ENCODE measurements around the gene EMC10. TPM values are rescaled to one million over a fixed set of nuclear protein-coding genes. Genes with fewer than 3 reads are reported as not detected.
"Not testable (repeated sequence)": the region's sequence is repeated elsewhere in the genome, so short reads cannot be mapped to it uniquely, and the experiment has no call there.

EMC10 gene
- total and polyA plus RNA-seq, 9 donors = 84.2 to 122 (median 92.4) TPM

DNA sequence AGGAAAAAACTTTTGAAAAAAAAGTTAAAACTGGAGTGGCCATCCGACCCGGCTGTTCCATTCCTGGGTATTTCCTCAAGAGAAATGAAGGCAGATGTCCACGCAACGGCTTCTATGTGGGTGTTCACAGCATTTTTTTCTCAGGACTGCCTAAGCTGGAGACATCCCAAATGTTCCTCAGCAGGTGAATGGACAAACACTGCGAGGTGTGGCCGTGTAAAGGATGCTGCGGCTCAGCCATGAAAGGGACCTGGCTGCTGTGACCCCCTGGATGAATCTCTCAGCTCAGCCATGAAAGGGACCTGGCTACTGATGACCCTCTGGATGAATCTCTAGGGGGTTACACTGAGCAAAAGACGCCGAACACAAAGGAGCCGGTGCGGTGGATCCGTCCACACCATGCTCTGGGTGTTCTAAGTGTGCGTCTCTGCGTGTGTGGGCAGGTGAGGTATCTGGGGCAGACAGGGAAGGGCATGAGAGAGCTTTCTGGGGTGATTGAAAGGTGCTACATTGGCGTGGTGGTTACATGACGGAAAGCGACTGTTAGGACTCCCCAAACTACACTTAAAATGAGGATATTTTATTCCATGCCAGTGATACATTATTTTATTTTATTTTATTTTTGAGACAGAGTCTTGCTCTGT lies 44.6 kb downstream of the EMC10 start:
- Histone ChIP-seq H3K27ac (ENCODE audit: low read length) (no peak overlapping the region), H3K27me3 (ENCODE audit: control insufficient read depth, insufficient read depth, low read length) (peaks cover 2% of the 10 kb centered on the region), H3K4me1 (ENCODE audit: control insufficient read depth, insufficient read depth, low read length) (no peaks in the 10 kb centered on the region), H3K9me3 (replicated peaks; ENCODE audit: control insufficient read depth, low read depth, low read length) (no peaks in the 10 kb centered on the region), H3K4me3 (ENCODE audit: low read length) (no peak overlapping the region), H3K36me3 (ENCODE audit: control insufficient read depth, insufficient read depth, low read length) (peaks cover 4% of the 10 kb centered on the region)
- no peak for DNase-seq
- 68% methylated on average over 12 of the region's 17 CpGs for WGBS (ENCODE audit: insufficient coverage)

- no peaks in the 10 kb centered on the region for H3K9me3 ChIP-seq (replicated peaks; ENCODE audit: control insufficient read depth, low read depth, low read length)
- no peak overlapping the region for H3K4me3 ChIP-seq (ENCODE audit: low read length)
- no peak for DNase-seq
- peaks cover 2% of the 10 kb centered on the region for H3K27me3 ChIP-seq (ENCODE audit: control insufficient read depth, insufficient read depth, low read length)
- no peak overlapping the region for H3K27ac ChIP-seq (ENCODE audit: low read length)
- H3K4me1 ChIP-seq (ENCODE audit: control insufficient read depth, insufficient read depth, low read length) = no peaks in the 10 kb centered on the region
- WGBS (ENCODE audit: insufficient coverage) = 94% methylated on average over 10 of the region's 10 CpGs
- H3K36me3 ChIP-seq (ENCODE audit: control insufficient read depth, insufficient read depth, low read length) = peaks cover 4% of the 10 kb centered on the region
Observed at GRCh38 chr19:50522881-50523280, 46.6 kb downstream of the EMC10 start.

DNA sequence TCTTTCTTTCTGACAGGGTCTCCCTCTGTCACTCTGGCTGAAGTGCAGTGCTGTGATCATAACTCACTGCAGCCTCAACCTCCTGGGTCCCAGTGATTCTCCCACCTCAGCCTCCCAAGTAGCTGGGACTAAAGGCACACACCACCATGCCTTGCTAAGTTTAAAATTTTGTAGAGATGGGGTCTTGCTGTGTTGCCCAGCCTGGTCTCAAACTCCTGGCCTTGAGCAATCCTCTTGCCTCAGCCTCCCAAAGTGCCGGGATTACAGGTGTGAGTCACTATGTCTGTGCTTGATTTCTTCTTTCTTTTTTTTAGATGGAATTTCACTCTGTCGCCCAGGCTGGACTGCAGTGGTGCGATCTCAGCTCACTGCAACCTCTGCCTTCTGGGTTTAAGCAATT lies 51.7 kb downstream of the EMC10 start:
- not testable (repeated sequence) for H3K27me3 ChIP-seq (ENCODE audit: control insufficient read depth, insufficient read depth, low read length); H3K27ac ChIP-seq (ENCODE audit: low read length); H3K36me3 ChIP-seq (ENCODE audit: control insufficient read depth, insufficient read depth, low read length); H3K4me1 ChIP-seq (ENCODE audit: control insufficient read depth, insufficient read depth, low read length); DNase-seq; H3K4me3 ChIP-seq (ENCODE audit: low read length); H3K9me3 ChIP-seq (replicated peaks; ENCODE audit: control insufficient read depth, low read depth, low read length)
- 92% methylated on average over 2 of the region's 3 CpGs for WGBS (ENCODE audit: insufficient coverage)

DNA sequence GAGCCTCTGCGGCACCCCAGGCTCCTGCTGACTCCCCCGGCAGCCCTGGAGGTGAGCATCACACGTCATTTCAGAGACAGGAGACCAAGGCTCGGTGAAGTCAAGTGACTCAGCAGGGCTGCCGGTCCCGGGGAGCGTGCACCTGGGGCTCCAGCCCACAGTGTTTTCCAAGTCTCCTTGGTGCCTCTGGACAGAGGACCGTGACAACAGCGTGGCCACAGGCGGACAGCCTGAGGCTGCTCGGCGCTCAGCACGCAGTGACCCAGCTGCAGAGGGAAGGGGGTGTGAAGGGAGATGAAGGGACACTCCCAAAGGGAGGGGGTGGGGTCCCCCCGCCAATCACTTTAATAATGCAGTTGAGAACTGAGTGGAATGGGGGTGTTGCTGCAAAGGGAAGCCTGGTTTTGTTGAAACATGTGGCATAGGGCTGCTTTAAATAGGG lies 54.9 kb downstream of the EMC10 start:
- WGBS (ENCODE audit: insufficient coverage) = 63% methylated on average over 14 of the region's 14 CpGs
- no peaks in the 10 kb centered on the region for H3K4me1 ChIP-seq (ENCODE audit: control insufficient read depth, insufficient read depth, low read length)
- H3K27ac ChIP-seq (ENCODE audit: low read length) = no peak overlapping the region
- H3K9me3 ChIP-seq (replicated peaks; ENCODE audit: control insufficient read depth, low read depth, low read length) = peaks cover 15% of the 10 kb centered on the region
- DNase-seq = no peak
- H3K36me3 ChIP-seq (ENCODE audit: control insufficient read depth, insufficient read depth, low read length) = no peaks in the 10 kb centered on the region
- no peak overlapping the region for H3K4me3 ChIP-seq (ENCODE audit: low read length)
- no peaks in the 10 kb centered on the region for H3K27me3 ChIP-seq (ENCODE audit: control insufficient read depth, insufficient read depth, low read length)

GRCh38 chr19:50532952-50533351 lies 56.6 kb downstream of the EMC10 start:
- no peaks in the 10 kb centered on the region for H3K27me3 ChIP-seq (ENCODE audit: control insufficient read depth, insufficient read depth, low read length)
- 88% methylated on average over 1 of the region's 4 CpGs for WGBS (ENCODE audit: insufficient coverage)
- H3K4me3 ChIP-seq (ENCODE audit: low read length) = no peak overlapping the region

GRCh38 chr19:50534478-50534877 lies 58.2 kb downstream of the EMC10 start:
- whole genome bisulfite sequencing (ENCODE audit: insufficient coverage) = 100% methylated on average over 1 of the region's 3 CpGs
- DNase-seq = no peak
- no peaks in the 10 kb centered on the region for H3K27me3 ChIP-seq (ENCODE audit: control insufficient read depth, insufficient read depth, low read length)
- H3K9me3 ChIP-seq (replicated peaks; ENCODE audit: control insufficient read depth, low read depth, low read length) = peaks cover 15% of the 10 kb centered on the region
- H3K4me3 ChIP-seq (ENCODE audit: low read length) = no peak overlapping the region
- peaks cover 6% of the 10 kb centered on the region for H3K4me1 ChIP-seq (ENCODE audit: control insufficient read depth, insufficient read depth, low read length)
- no peaks in the 10 kb centered on the region for H3K36me3 ChIP-seq (ENCODE audit: control insufficient read depth, insufficient read depth, low read length)
- H3K27ac ChIP-seq (ENCODE audit: low read length) = no peak overlapping the region

More at GRCh38 chr19:50532952-50533351, 56.6 kb downstream of the EMC10 start:
- no peak for DNase-seq
- Histone ChIP-seq H3K27ac (ENCODE audit: low read length) (no peak overlapping the region), H3K4me1 (ENCODE audit: control insufficient read depth, insufficient read depth, low read length) (peaks cover 6% of the 10 kb centered on the region), H3K9me3 (replicated peaks; ENCODE audit: control insufficient read depth, low read depth, low read length) (peaks cover 15% of the 10 kb centered on the region), H3K36me3 (ENCODE audit: control insufficient read depth, insufficient read depth, low read length) (no peaks in the 10 kb centered on the region)

- H3K4me3 ChIP-seq (ENCODE audit: low read length) = no peak overlapping the region
- H3K27ac ChIP-seq (ENCODE audit: low read length) = no peak overlapping the region
- H3K36me3 ChIP-seq (ENCODE audit: control insufficient read depth, insufficient read depth, low read length) = no peaks in the 10 kb centered on the region
- no peaks in the 10 kb centered on the region for H3K27me3 ChIP-seq (ENCODE audit: control insufficient read depth, insufficient read depth, low read length)
- no peak for DNase-seq
- H3K4me1 ChIP-seq (ENCODE audit: control insufficient read depth, insufficient read depth, low read length) = peaks cover 6% of the 10 kb centered on the region
- H3K9me3 ChIP-seq (replicated peaks; ENCODE audit: control insufficient read depth, low read depth, low read length) = peaks cover 15% of the 10 kb centered on the region
- 45% methylated on average over 3 of the region's 11 CpGs for WGBS (ENCODE audit: insufficient coverage)
Observed at GRCh38 chr19:50535672-50536187, 59.4 kb downstream of the EMC10 start.

- H3K4me3 ChIP-seq (ENCODE audit: low read length) = no peak overlapping the region
- no peaks in the 10 kb centered on the region for H3K36me3 ChIP-seq (ENCODE audit: control insufficient read depth, insufficient read depth, low read length)
- DNase-seq = no peak
- no peak overlapping the region for H3K27ac ChIP-seq (ENCODE audit: low read length)
- no peaks in the 10 kb centered on the region for H3K27me3 ChIP-seq (ENCODE audit: control insufficient read depth, insufficient read depth, low read length)
- peaks cover 15% of the 10 kb centered on the region for H3K9me3 ChIP-seq (replicated peaks; ENCODE audit: control insufficient read depth, low read depth, low read length)
- WGBS (ENCODE audit: insufficient coverage) = 84% methylated on average over 16 of the region's 16 CpGs
- H3K4me1 ChIP-seq (ENCODE audit: control insufficient read depth, insufficient read depth, low read length) = peaks cover 6% of the 10 kb centered on the region
Observed at GRCh38 chr19:50536662-50537305, 60.5 kb downstream of the EMC10 start.

GRCh38 chr19:50537306-50537685 lies 61.0 kb downstream of the EMC10 start:
- Histone ChIP-seq H3K4me3 (ENCODE audit: low read length) (no peak overlapping the region), H3K27ac (ENCODE audit: low read length) (no peak overlapping the region), H3K27me3 (ENCODE audit: control insufficient read depth, insufficient read depth, low read length) (no peaks in the 10 kb centered on the region), H3K36me3 (ENCODE audit: control insufficient read depth, insufficient read depth, low read length) (no peaks in the 10 kb centered on the region), H3K9me3 (replicated peaks; ENCODE audit: control insufficient read depth, low read depth, low read length) (peaks cover 13% of the 10 kb centered on the region), H3K4me1 (ENCODE audit: control insufficient read depth, insufficient read depth, low read length) (peaks cover 6% of the 10 kb centered on the region)
- no peak for DNase-seq
- WGBS (ENCODE audit: insufficient coverage) = 68% methylated on average over 14 of the region's 18 CpGs

DNA sequence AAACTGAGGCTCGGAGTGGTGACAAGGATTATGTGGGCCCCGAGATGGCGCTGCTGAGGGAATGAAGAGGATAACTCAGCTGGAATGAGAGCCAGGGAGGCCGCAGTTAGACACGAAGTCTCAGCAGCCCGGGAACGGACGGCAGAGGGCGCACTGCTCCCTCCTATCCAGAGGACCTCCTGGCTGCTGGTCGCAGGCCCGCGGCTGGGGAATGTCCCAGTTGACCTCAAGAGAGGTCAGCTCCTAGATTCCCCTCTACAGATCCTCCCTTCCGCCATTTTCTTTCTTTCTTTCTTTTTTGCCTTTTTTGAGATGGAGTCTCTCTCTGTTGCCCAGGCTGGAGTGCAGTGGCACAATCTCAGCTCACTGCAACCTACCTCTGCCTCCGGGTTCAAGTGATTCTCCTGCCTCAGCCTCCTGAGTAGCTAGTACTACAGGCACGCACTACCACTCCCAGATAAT lies 61.5 kb downstream of the EMC10 start:
- peaks cover 6% of the 10 kb centered on the region for H3K4me1 ChIP-seq (ENCODE audit: control insufficient read depth, insufficient read depth, low read length)
- no peaks in the 10 kb centered on the region for H3K27me3 ChIP-seq (ENCODE audit: control insufficient read depth, insufficient read depth, low read length)
- peak; percentile 82 for DNase-seq
- H3K4me3 ChIP-seq (ENCODE audit: low read length) = no peak overlapping the region
- no peaks in the 10 kb centered on the region for H3K36me3 ChIP-seq (ENCODE audit: control insufficient read depth, insufficient read depth, low read length)
- H3K27ac ChIP-seq (ENCODE audit: low read length) = no peak overlapping the region
- peaks cover 8% of the 10 kb centered on the region for H3K9me3 ChIP-seq (replicated peaks; ENCODE audit: control insufficient read depth, low read depth, low read length)
- WGBS (ENCODE audit: insufficient coverage) = 10% methylated on average over 13 of the region's 15 CpGs
